Thyroid gland (tissue), 4 donors: ENCODE data around the gene ATG16L1. TPM values are rescaled to one million over a fixed set of nuclear protein-coding genes. Genes with fewer than 3 reads are reported as not detected.

Experiments used
- DNase-seq, 2 donors: peaks; one replicate each; pipeline ENCODE4 v3.0.0-alpha.2; 2019
- H3K27ac ChIP-seq, 3 donors: fragments of 200-600 bp; sonication (generic); 1 replicate in 2 of 3; 2 replicates in 1 of 3; pipeline ENCODE4 v1.5.1; 2016 to 2019; ENCODE audit warnings: mild to moderate bottlenecking in 1 of 3, moderate library complexity in 1 of 3
- H3K27me3 ChIP-seq: fragments of 200-600 bp; sonication (generic); one replicate; pipeline ENCODE4 v1.5.1; 2019
- H3K36me3 ChIP-seq, 2 donors: fragments of 200-600 bp; sonication (generic); one replicate each; pipeline ENCODE4 v1.5.1; 2016 to 2019
- H3K4me1 ChIP-seq, 2 donors: fragments of 200-600 bp; sonication (generic); one replicate each; pipeline ENCODE4 v1.5.1; 2017 to 2019
- H3K4me3 ChIP-seq, 3 donors: fragments of 200-600 bp; sonication (generic); replicated peaks in 1 of 3; 1 replicate in 2 of 3; 2 replicates in 1 of 3; pipeline ENCODE4 v1.5.1; 2016; ENCODE audit warnings: mild to moderate bottlenecking in 1 of 3
- H3K9me3 ChIP-seq: fragments of 200-600 bp; sonication (generic); one replicate; pipeline ENCODE4 v1.5.1; 2017
- POLR2A ChIP-seq, 2 donors: fragments of 450-650 bp; IDR thresholded peaks; one replicate each; pipeline ENCODE4 v1.6.1; 2017; ENCODE audit warnings: antibody characterized with exemption in 2 of 2, mild to moderate bottlenecking in 2 of 2, moderate library complexity in 1 of 2
- WGBS, 2 donors: methylation state at CpG; one replicate each; pipeline ENCODE4 v1.1.5; 2017; 5-methylcytosine and 5-hydroxymethylcytosine counted together
- intact Hi-C: fragments of 100-400 bp; cut with DNase I; formaldehyde crosslinking; loops from one replicate; pipeline ENCODE4 v1.15.1; 2023
- total RNA-seq, 4 donors: library from RNA; depleted of rRNA; stranded (reverse); fragments of >200 nt; gene quantifications; one replicate each; pipeline ENCODE4 v1.2.3, GENCODE V29; 2016
- TF ChIP-seq, protein P1 (sequence below), 6 experiments: fragments of 200-600 bp in 3 of 6; fragments of 450-650 bp in 3 of 6; sonication (generic) in 3 of 6; IDR thresholded peaks; one replicate each; pipeline ENCODE4 v1.5.1; 2016 to 2019; ENCODE audit warnings: antibody characterized with exemption in 6 of 6, mild to moderate bottlenecking in 2 of 6, inconsistent platforms in 1 of 6, moderate library complexity in 1 of 6

The ATG16L1 gene
- total RNA-seq, 4 donors from 2014 or later, result 52.7 to 112 (median 78.9) TPM

DNA sequence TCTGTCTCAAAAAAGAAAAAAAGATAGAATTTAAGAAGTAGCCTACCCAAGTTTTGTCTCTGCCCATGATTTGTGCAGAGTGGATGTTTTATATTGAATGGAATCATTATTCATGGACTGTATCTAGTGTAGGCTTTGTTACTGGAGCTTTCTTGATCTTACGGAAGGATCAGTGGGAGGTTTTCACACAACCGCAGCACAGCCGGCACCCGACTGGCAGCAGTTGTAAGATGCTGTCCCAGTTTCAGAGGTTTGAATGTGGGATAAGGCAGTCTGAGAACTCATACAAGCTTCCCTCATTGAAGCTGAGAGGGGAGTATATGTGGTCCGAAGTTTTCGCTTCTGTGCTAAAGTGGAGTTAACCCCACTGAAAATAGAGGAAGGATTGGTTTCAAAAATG is 36.4 kb downstream of the ATG16L1 start:
- TF ChIP-seq, protein P1, sequence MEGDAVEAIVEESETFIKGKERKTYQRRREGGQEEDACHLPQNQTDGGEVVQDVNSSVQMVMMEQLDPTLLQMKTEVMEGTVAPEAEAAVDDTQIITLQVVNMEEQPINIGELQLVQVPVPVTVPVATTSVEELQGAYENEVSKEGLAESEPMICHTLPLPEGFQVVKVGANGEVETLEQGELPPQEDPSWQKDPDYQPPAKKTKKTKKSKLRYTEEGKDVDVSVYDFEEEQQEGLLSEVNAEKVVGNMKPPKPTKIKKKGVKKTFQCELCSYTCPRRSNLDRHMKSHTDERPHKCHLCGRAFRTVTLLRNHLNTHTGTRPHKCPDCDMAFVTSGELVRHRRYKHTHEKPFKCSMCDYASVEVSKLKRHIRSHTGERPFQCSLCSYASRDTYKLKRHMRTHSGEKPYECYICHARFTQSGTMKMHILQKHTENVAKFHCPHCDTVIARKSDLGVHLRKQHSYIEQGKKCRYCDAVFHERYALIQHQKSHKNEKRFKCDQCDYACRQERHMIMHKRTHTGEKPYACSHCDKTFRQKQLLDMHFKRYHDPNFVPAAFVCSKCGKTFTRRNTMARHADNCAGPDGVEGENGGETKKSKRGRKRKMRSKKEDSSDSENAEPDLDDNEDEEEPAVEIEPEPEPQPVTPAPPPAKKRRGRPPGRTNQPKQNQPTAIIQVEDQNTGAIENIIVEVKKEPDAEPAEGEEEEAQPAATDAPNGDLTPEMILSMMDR (IDR thresholded peaks at IDR 0.05), result no peak
- no peaks in the 10 kb centered on the region for H3K9me3 ChIP-seq
- H3K36me3 ChIP-seq, result peaks cover 54 to 59% of the 10 kb centered on the region in 2 donors
- peaks cover 8 to 19% of the 10 kb centered on the region in 2 donors for H3K4me1 ChIP-seq
- H3K27ac ChIP-seq, result no peak overlapping the region
- DNase-seq, result no peak
- intact Hi-C loops, result no loop called here
- 95 to 98% methylated on average over 6 of the region's 6 CpGs for WGBS, 2 donors
- no peaks in the 10 kb centered on the region for H3K27me3 ChIP-seq
- H3K4me3 ChIP-seq, result no peak overlapping the region

DNA sequence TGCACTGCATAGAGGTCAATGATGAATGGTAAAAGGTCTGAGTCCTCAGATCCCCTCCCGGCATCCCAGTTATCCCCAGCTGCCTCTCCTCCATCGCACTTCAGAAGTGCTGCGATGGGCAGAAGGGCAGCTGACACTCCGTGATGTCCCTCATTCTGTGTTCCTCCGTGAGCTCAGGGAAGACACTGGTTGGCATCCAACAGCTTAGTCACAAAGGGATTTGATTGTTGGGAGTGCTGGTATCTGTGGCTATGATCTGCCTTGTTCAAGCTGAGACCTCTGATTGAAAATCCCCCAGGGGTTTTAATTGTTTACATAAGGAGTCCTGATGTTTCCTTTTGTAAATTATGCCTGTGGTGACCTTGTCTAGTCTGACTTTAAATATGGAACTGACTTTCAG is 37.2 kb downstream of the ATG16L1 start:
- 80% methylated on average over 5 of the region's 5 CpGs for WGBS, 2 donors
- DNase-seq, result no peak
- Histone ChIP-seq H3K4me3 (no peak overlapping the region), H3K27ac (no peak overlapping the region), H3K4me1 (peaks cover 8 to 19% of the 10 kb centered on the region in 2 donors), H3K9me3 (no peaks in the 10 kb centered on the region), H3K36me3 (peaks cover 58 to 59% of the 10 kb centered on the region in 2 donors), H3K27me3 (no peaks in the 10 kb centered on the region)
- intact Hi-C loops, result no loop called here
- TF ChIP-seq POLR2A (IDR thresholded peaks at IDR 0.05), result no peak
- TF ChIP-seq, protein P1 (IDR thresholded peaks at IDR 0.05), result no peak

DNA sequence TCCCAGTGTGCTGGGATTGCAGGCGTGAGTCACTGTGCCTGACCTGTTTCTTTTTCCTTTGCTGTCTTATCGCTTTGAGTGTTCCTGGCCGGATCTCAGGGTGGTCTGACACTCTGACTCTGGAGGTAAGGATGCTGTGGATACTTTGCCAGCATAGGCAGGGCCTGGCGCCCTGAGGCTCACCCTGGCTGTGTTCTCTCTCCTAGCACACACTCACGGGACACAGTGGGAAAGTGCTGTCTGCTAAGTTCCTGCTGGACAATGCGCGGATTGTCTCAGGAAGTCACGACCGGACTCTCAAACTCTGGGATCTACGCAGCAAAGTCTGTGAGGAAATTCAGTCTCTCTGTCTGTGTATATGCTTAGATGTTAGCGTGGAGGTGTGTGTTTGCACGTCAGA is 38.2 kb downstream of the ATG16L1 start:
- intact Hi-C loops, result no loop called here
- peak overlapping the region in 1 of 3 donors; percentile 20 for H3K27ac ChIP-seq
- TF ChIP-seq, protein P1 (IDR thresholded peaks at IDR 0.05), result no peak
- TF ChIP-seq POLR2A (IDR thresholded peaks at IDR 0.05), result no peak
- H3K4me3 ChIP-seq, result no peak overlapping the region
- H3K9me3 ChIP-seq, result no peaks in the 10 kb centered on the region
- DNase-seq, result no peak
- peaks cover 8 to 19% of the 10 kb centered on the region in 2 donors for H3K4me1 ChIP-seq
- WGBS, 2 donors, result 87 to 90% methylated on average over 9 to 12 of the region's 12 CpGs
- no peaks in the 10 kb centered on the region for H3K27me3 ChIP-seq
- peaks cover 64 to 66% of the 10 kb centered on the region in 2 donors for H3K36me3 ChIP-seq

DNA sequence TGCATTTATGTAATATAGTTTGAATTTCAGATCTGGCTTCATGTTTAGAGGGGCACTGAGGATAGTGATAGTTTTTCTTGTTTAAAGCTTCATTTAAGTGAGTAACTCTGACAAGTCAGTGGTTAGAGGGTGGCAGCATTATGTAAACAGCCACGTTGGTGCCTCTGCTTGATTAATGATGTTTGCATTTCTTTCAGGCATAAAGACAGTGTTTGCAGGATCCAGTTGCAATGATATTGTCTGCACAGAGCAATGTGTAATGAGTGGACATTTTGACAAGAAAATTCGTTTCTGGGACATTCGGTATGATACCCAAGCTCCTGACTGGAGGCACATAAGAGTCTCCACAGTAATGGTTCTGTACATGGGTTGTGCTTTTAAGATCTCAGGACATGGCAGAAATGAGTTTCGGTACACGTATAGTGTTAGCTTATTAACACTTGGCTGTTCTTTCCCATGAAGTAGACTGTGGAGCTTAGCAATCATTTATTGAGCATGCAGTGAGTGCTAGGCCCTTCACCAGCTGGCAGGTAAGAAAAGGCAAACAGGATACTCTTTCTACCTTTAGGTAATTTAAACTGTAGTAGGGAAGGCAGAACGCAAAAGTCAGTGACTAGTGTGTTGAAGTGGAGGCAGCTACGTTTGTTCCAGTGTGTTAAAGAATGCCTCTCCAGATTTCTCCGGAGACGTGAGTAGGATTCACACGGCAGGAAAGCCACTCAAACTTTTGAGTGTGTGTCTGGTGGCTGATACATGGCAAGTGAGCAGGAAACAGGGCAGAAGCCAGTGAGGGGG is 38.8 kb downstream of the ATG16L1 start:
- no peaks in the 10 kb centered on the region for H3K27me3 ChIP-seq
- no peaks in the 10 kb centered on the region for H3K9me3 ChIP-seq
- H3K4me3 ChIP-seq, result no peak overlapping the region
- no peak for TF ChIP-seq POLR2A (IDR thresholded peaks at IDR 0.05)
- TF ChIP-seq, protein P1 (IDR thresholded peaks at IDR 0.05), result no peak
- peaks cover 64 to 65% of the 10 kb centered on the region in 2 donors for H3K36me3 ChIP-seq
- DNase-seq, result peak; percentile 35 to 39
- H3K4me1 ChIP-seq, result peaks cover 8 to 16% of the 10 kb centered on the region in 2 donors
- intact Hi-C loops, result no loop called here
- H3K27ac ChIP-seq, result peak overlapping the region in 2 of 3 donors; percentile 17 to 20
- 69 to 70% methylated on average over 10 of the region's 10 CpGs for WGBS, 2 donors

DNA sequence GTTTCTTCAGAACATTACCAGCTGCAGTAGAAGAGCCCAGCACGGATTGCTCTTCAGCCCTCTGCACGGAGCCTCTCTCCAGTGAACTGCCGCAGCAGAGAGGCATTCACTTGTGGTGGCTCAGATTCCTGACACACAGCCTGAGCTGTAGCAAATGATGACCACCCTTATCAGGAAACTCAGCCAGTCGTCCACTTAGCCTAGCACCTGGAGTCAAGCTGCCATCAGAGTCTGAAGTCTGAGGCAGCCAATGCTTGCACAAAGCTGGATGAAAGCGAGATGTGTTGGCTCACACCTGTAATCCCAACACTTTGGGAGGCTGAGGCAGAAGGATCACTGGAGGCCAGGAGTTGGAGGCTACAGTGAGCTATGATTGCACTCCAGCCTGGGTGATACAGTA is 44.4 kb downstream of the ATG16L1 start:
- TF ChIP-seq, protein P1 (IDR thresholded peaks at IDR 0.05), result no peak
- no peak for TF ChIP-seq POLR2A (IDR thresholded peaks at IDR 0.05)
- DNase-seq, result no peak
- no peak overlapping the region for H3K4me3 ChIP-seq
- H3K4me1 ChIP-seq, result peaks cover 0 to 11% of the 10 kb centered on the region in 2 donors
- H3K27ac ChIP-seq, result peak overlapping the region in 1 of 3 donors; percentile 23
- 83 to 95% methylated on average over 5 of the region's 5 CpGs for WGBS, 2 donors
- intact Hi-C loops, result no loop called here
- peaks cover 48 to 51% of the 10 kb centered on the region in 2 donors for H3K36me3 ChIP-seq
- H3K27me3 ChIP-seq, result no peaks in the 10 kb centered on the region
- no peaks in the 10 kb centered on the region for H3K9me3 ChIP-seq
